Measurements from ENCODE around the gene SLC7A6.
"Not testable (repeated sequence)": the region's sequence is repeated elsewhere in the genome, so short reads cannot be mapped to it uniquely, and the experiment has no call there.

Gene SLC7A6

GRCh38 chr16:68283801-68284598 is 19.7 kb downstream of the SLC7A6 start:
- DNase-seq (ENCODE audit: low read depth), result no peak

- DNase-seq (ENCODE audit: low read depth), result no peak
Measured at GRCh38 chr16:68284847-68285246, 20.5 kb downstream of the SLC7A6 start.

GRCh38 chr16:68285683-68286082 is 21.4 kb downstream of the SLC7A6 start:
- DNase-seq (ENCODE audit: low read depth), result no peak

GRCh38 chr16:68286153-68287074 is 22.1 kb downstream of the SLC7A6 start:
- no peak for DNase-seq (ENCODE audit: low read depth)

- DNase-seq (ENCODE audit: low read depth), result no peak
Measured at GRCh38 chr16:68287276-68288251, 23.2 kb downstream of the SLC7A6 start.

GRCh38 chr16:68288252-68288650 is 23.9 kb downstream of the SLC7A6 start:
- DNase-seq (ENCODE audit: low read depth), result no peak

GRCh38 chr16:68288796-68289195 is 24.5 kb downstream of the SLC7A6 start:
- not testable (repeated sequence) for DNase-seq (ENCODE audit: low read depth)

GRCh38 chr16:68289202-68289601 is 24.9 kb downstream of the SLC7A6 start:
- no peak for DNase-seq (ENCODE audit: low read depth)

- no peak for DNase-seq (ENCODE audit: low read depth)
Measured at GRCh38 chr16:68289621-68290329, 25.4 kb downstream of the SLC7A6 start.

- DNase-seq (ENCODE audit: low read depth), result no peak
Measured at GRCh38 chr16:68290450-68290849, 26.1 kb downstream of the SLC7A6 start.

GRCh38 chr16:68291227-68291626 is 26.9 kb downstream of the SLC7A6 start:
- DNase-seq (ENCODE audit: low read depth), result no peak

GRCh38 chr16:68292425-68292824 is 28.1 kb downstream of the SLC7A6 start:
- no peak for DNase-seq (ENCODE audit: low read depth)

GRCh38 chr16:68296291-68296690 is 32.0 kb downstream of the SLC7A6 start:
- DNase-seq (ENCODE audit: low read depth), result no peak

GRCh38 chr16:68296693-68297092 is 32.4 kb downstream of the SLC7A6 start:
- no peak for DNase-seq (ENCODE audit: low read depth)

GRCh38 chr16:68297908-68298307 is 33.6 kb downstream of the SLC7A6 start:
- DNase-seq (ENCODE audit: low read depth), result no peak

GRCh38 chr16:68298312-68298711 is 34.0 kb downstream of the SLC7A6 start:
- DNase-seq (ENCODE audit: low read depth), result no peak

- no peak for DNase-seq (ENCODE audit: low read depth)
Measured at GRCh38 chr16:68298907-68299561, 34.7 kb downstream of the SLC7A6 start.

GRCh38 chr16:68299571-68300453 is 35.5 kb downstream of the SLC7A6 start:
- no peak for DNase-seq (ENCODE audit: low read depth)

- DNase-seq (ENCODE audit: low read depth), result no peak
Measured at GRCh38 chr16:68300734-68301459, 36.6 kb downstream of the SLC7A6 start.
